BE2C (cell line): ENCODE results near the gene MVB12B.

Experiments
- DNase-seq: peaks from one replicate; pipeline ENCODE4 v3.0.0-alpha.2; 2020
- H3K27me3 ChIP-seq: fragments of 250-450 bp; sonication (Bioruptor Pico); 2 replicates; pipeline ENCODE4 v1.5.1; 2020; ENCODE audit warnings: mild to moderate bottlenecking
- H3K36me3 ChIP-seq: fragments of 250-450 bp; sonication (Bioruptor Pico); 2 replicates; pipeline ENCODE4 v1.5.1; 2020; ENCODE audit warnings: mild to moderate bottlenecking
- H3K4me1 ChIP-seq: fragments of 250-450 bp; sonication (Bioruptor Pico); 2 replicates; pipeline ENCODE4 v1.5.1; 2020
- H3K4me3 ChIP-seq: 2 replicates; pipeline ENCODE4 v1.5.1; 2011; ENCODE audit warnings: low read depth, low read length
- H3K9me3 ChIP-seq: fragments of 250-450 bp; sonication (Bioruptor Pico); 2 replicates; pipeline ENCODE4 v1.5.1; 2020
- CTCF ChIP-seq: IDR thresholded peaks from 2 replicates; pipeline ENCODE4 v1.5.1; 2012; ENCODE audit warnings: mild to moderate bottlenecking, low read depth, low read length

Gene MVB12B

GRCh38 chr9:126397056-126397455 lies 70.4 kb downstream of the MVB12B start:
- no peaks in the 10 kb centered on the region for H3K27me3 ChIP-seq
- TF ChIP-seq CTCF: peak; percentile 21; the same call in 1 of the 2 replicates
- no peak overlapping the region for H3K4me3 ChIP-seq
- H3K36me3 ChIP-seq: no peaks in the 10 kb centered on the region; the same call in none of the 2 replicates
- H3K4me1 ChIP-seq: peaks cover 3% of the 10 kb centered on the region
- H3K9me3 ChIP-seq: no peaks in the 10 kb centered on the region
- no peak for DNase-seq

- H3K27me3 ChIP-seq: no peaks in the 10 kb centered on the region
- H3K4me1 ChIP-seq: peaks cover 3% of the 10 kb centered on the region
- no peaks in the 10 kb centered on the region; the same call in none of the 2 replicates for H3K36me3 ChIP-seq
- H3K4me3 ChIP-seq: no peak overlapping the region
- TF ChIP-seq CTCF: peak; percentile 98
- DNase-seq: peak; percentile 78
- H3K9me3 ChIP-seq: no peaks in the 10 kb centered on the region
These were observed 71.9 kb downstream of the MVB12B start for GRCh38 chr9:126398403-126399058.

GRCh38 chr9:126399251-126399650 lies 72.6 kb downstream of the MVB12B start:
- Histone ChIP-seq H3K4me3 (no peak overlapping the region), H3K27me3 (no peaks in the 10 kb centered on the region), H3K4me1 (peaks cover 3% of the 10 kb centered on the region), H3K9me3 (no peaks in the 10 kb centered on the region), H3K36me3 (no peaks in the 10 kb centered on the region; the same call in 1 of the 2 replicates)
- TF ChIP-seq CTCF: no peak
- DNase-seq: peak; percentile 33

- peaks cover 3% of the 10 kb centered on the region for H3K4me1 ChIP-seq
- no peaks in the 10 kb centered on the region for H3K27me3 ChIP-seq
- no peaks in the 10 kb centered on the region for H3K9me3 ChIP-seq
- no peak overlapping the region for H3K4me3 ChIP-seq
- no peaks in the 10 kb centered on the region; the same call in 1 of the 2 replicates for H3K36me3 ChIP-seq
- no peak for TF ChIP-seq CTCF
- DNase-seq: no peak
These were observed 73.2 kb downstream of the MVB12B start for GRCh38 chr9:126399789-126400188.

GRCh38 chr9:126400571-126400970 lies 73.9 kb downstream of the MVB12B start:
- peaks cover 3% of the 10 kb centered on the region for H3K4me1 ChIP-seq

More at GRCh38 chr9:126400571-126400970, 73.9 kb downstream of the MVB12B start:
- TF ChIP-seq CTCF: no peak
- DNase-seq: no peak
- no peak overlapping the region for H3K4me3 ChIP-seq
- no peaks in the 10 kb centered on the region for H3K27me3 ChIP-seq
- H3K36me3 ChIP-seq: no peaks in the 10 kb centered on the region; the same call in 1 of the 2 replicates
- H3K9me3 ChIP-seq: no peaks in the 10 kb centered on the region
